CD4-positive, CD25-positive, alpha-beta regulatory T cell (primary cell): Measurements from ENCODE around the gene ABL2. TPM values are rescaled to one million over a fixed set of nuclear protein-coding genes. Genes with fewer than 3 reads are reported as not detected.

ENCODE experiments used
- ATAC-seq, 2 donors: fragments of 150-1000 bp; cut with Tn5 transposase; one replicate each; pipeline ENCODE4 v1.10.0; 2021; ENCODE audit warnings: low read depth in 2 of 2, moderate number of reproducible peaks in 2 of 2, moderate library complexity in 1 of 2
- DNase-seq, 3 donors: peaks; one replicate each; pipeline versions ENCODE4 v3.0.0 to v3.0.0-alpha.2; 2012 to 2022; ENCODE audit warnings: mixed read lengths in 1 of 3
- H3K27ac ChIP-seq: one replicate; pipeline ENCODE4 v1.7.0; 2013; ENCODE audit warnings: mild to moderate bottlenecking, low read length; ENCODE audit not compliant: insufficient read depth, poor library complexity, severe bottlenecking
- H3K27me3 ChIP-seq: one replicate; pipeline ENCODE4 v1.7.0; 2013; ENCODE audit warnings: low read length; ENCODE audit not compliant: control insufficient read depth, insufficient read depth
- H3K36me3 ChIP-seq: one replicate; pipeline ENCODE4 v1.7.0; 2013; ENCODE audit warnings: mild to moderate bottlenecking, low read length, moderate library complexity; ENCODE audit not compliant: control insufficient read depth, insufficient read depth
- H3K4me1 ChIP-seq: 2 replicates; pipeline ENCODE4 v1.7.0; 2013; ENCODE audit warnings: mild to moderate bottlenecking, low read length; ENCODE audit not compliant: insufficient read depth, control insufficient read depth, poor library complexity, severe bottlenecking
- H3K4me3 ChIP-seq: one replicate; pipeline ENCODE4 v1.7.0; 2013; ENCODE audit warnings: low read depth, mild to moderate bottlenecking, low read length, moderate library complexity
- H3K9me3 ChIP-seq, 2 experiments: 1 replicate in 1 of 2; 2 replicates in 1 of 2; pipeline ENCODE4 v1.7.0; 2013; ENCODE audit warnings: low read length in 2 of 2, mild to moderate bottlenecking in 1 of 2, moderate library complexity in 1 of 2; ENCODE audit not compliant: control insufficient read depth in 2 of 2
- H3K27ac Mint-ChIP-seq, 3 donors: one replicate each; pipeline ENCODE4 v1.8.0; 2020 to 2022; ENCODE audit warnings: mild to moderate bottlenecking in 3 of 3, mixed read lengths in 3 of 3, moderate library complexity in 2 of 3
- H3K27me3 Mint-ChIP-seq: one replicate; pipeline ENCODE4 v1.8.0; 2022; ENCODE audit warnings: mild to moderate bottlenecking, mixed read lengths
- H3K36me3 Mint-ChIP-seq: one replicate; pipeline ENCODE4 v1.8.0; 2020; ENCODE audit warnings: mixed read lengths
- H3K4me1 Mint-ChIP-seq, 4 donors: one replicate each; pipeline ENCODE4 v1.8.0; 2020 to 2022; ENCODE audit warnings: mixed read lengths in 4 of 4, mild to moderate bottlenecking in 1 of 4
- H3K4me3 Mint-ChIP-seq, 4 donors: one replicate each; pipeline ENCODE4 v1.8.0; 2020 to 2022; ENCODE audit warnings: mild to moderate bottlenecking in 4 of 4, mixed read lengths in 4 of 4, moderate library complexity in 3 of 4
- H3K9me3 Mint-ChIP-seq, 7 donors: one replicate each; pipeline ENCODE4 v1.8.0; 2020 to 2022; ENCODE audit warnings: mixed read lengths in 7 of 7, mild to moderate bottlenecking in 3 of 7, moderate library complexity in 2 of 7
- polyA plus RNA-seq, 4 donors: library from polyadenylated mRNA; unstranded; fragments of 300-500 nt; fragmentation: Illumina TruSeq; gene quantifications; one replicate each; pipeline ENCODE4 v1.2.3, GENCODE V29; 2021
- total RNA-seq: library from RNA; stranded (reverse); gene quantifications from one replicate; pipeline ENCODE4 v1.2.3, GENCODE V29; 2022

ABL2 gene
- total and polyA plus RNA-seq, 5 donors from 2014 or later: 0.56 to 16.4 (median 1.1) TPM

DNA sequence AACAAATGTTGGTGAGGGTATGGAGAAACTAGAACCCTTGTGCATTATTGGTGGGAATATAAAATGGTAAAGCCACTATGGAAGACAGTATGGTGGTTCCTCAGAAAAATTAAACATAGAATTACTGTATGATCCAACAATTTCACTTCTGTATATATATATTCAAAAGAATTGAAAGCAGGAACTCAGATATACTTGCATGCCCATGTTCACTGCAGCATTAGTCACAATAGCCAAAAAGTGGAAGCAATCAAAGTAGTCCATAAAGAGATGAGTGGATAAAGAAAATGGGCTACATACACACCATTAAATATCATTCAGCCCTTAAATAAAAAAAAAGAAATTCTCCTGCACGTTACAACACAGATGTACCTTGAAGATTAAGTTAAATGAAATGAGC lies 34.1 kb downstream of the ABL2 start:
- Mint-ChIP-seq H3K4me3 (no peak overlapping the region), H3K27me3 (no peaks in the 10 kb centered on the region), H3K9me3 (peaks cover 0 to 1% (median 0%) of the 10 kb centered on the region in 7 donors), H3K36me3 (peaks cover 8% of the 10 kb centered on the region), H3K27ac (no peak overlapping the region), H3K4me1 (peaks cover 10 to 32% (median 16%) of the 10 kb centered on the region in 4 donors)
- H3K4me1 ChIP-seq: peaks cover 2% of the 10 kb centered on the region
- H3K9me3 ChIP-seq: no peaks in the 10 kb centered on the region
- ATAC-seq: no peak
- no peaks in the 10 kb centered on the region for H3K27me3 ChIP-seq
- H3K36me3 ChIP-seq: no peaks in the 10 kb centered on the region
- no peak overlapping the region for H3K27ac ChIP-seq
- DNase-seq: no peak
- H3K4me3 ChIP-seq: no peak overlapping the region

DNA sequence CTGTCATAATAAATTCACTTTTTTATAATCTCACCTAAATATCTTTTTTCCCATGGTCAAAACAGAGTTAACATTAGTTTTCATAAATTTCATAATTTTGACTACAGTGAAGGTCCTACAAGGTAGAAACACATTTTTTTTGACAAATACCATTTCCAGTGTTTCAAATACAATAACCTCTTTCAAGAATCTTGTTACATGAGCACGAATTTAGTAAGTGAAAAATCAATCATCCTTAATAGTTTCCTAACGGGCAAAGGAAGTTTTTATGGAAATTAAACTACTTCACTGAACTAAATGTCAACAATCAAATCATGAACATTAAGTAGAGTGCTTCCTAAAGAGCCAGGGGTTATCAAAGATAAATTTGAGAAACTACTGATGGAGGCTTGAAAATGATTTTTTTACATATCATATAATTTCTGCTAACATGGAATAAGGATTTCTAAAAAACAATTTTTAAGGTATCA lies 35.4 kb downstream of the ABL2 start:
- Mint-ChIP-seq H3K36me3 (peaks cover 12% of the 10 kb centered on the region), H3K27me3 (no peaks in the 10 kb centered on the region), H3K4me3 (no peak overlapping the region), H3K27ac (no peak overlapping the region), H3K4me1 (peaks cover 10 to 32% (median 13%) of the 10 kb centered on the region in 4 donors), H3K9me3 (no peaks in the 10 kb centered on the region)
- no peak for ATAC-seq
- no peaks in the 10 kb centered on the region for H3K27me3 ChIP-seq
- H3K4me1 ChIP-seq: peaks cover 2% of the 10 kb centered on the region
- H3K4me3 ChIP-seq: no peak overlapping the region
- H3K36me3 ChIP-seq: no peaks in the 10 kb centered on the region
- DNase-seq: no peak
- H3K27ac ChIP-seq: no peak overlapping the region
- H3K9me3 ChIP-seq: no peaks in the 10 kb centered on the region

DNA sequence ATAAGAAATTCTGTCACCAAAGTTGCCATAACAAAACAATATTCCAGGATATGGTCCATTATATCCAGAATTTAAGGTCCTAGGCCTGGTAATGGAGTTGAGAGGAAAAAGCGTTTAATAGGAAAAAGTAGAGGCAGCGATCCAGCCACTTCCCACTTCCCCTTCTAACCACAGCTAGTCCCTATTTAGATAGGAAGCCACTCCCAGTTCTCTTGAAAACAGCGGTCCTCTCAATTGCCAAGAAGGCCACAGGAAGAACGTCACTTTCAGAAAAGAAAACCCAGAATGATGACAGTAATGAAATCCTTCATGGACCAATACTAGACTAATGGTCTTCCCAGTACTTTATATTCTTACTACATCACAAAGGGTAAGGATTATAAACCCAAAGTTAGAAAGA lies 38.6 kb downstream of the ABL2 start:
- Mint-ChIP-seq H3K4me3 (no peak overlapping the region), H3K36me3 (peaks cover 13% of the 10 kb centered on the region), H3K27me3 (no peaks in the 10 kb centered on the region), H3K4me1 (peaks cover 3 to 26% (median 14%) of the 10 kb centered on the region in 4 donors), H3K27ac (no peak overlapping the region), H3K9me3 (no peaks in the 10 kb centered on the region)
- peak in 1 of 3 donors; percentile 6 for DNase-seq
- Histone ChIP-seq H3K36me3 (no peaks in the 10 kb centered on the region), H3K4me1 (peaks cover 2% of the 10 kb centered on the region), H3K9me3 (no peaks in the 10 kb centered on the region), H3K4me3 (no peak overlapping the region), H3K27ac (no peak overlapping the region), H3K27me3 (no peaks in the 10 kb centered on the region)
- ATAC-seq: no peak

DNA sequence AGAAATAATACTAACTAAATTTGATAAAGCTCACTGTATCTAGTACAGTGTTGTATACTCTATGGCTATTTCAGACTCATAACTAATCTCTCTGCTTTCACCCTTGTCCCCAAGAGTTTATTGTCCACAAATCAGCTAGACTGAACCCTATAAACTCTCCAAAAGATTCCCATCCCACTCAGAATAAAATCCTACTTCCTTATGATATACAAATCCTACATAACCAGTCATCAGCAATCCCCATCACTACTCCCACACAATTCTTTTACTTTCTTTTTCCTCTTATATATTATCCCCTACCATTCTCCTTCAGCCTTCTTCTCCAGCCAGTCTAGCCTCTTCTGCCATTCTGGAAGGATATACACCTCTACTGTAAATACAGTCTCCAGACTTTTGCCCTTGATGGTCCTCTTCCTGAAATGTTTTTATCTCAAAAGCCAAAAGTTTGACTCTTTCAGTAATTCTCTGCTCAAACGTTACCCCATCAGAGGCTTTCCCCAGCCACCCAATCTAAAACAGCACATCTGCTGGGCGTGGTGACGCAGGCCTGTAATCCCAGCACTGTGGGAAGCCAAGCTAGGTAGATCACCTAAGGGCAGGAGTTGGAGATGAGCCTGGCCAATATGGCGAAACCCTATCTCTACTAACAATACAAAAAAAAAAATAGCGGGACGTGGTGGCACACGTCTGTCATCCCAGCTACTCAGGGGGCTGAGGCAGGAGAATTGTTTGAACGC lies 41.6 kb downstream of the ABL2 start:
- Mint-ChIP-seq H3K27me3 (no peaks in the 10 kb centered on the region), H3K9me3 (no peaks in the 10 kb centered on the region)
- H3K27me3 ChIP-seq: no peaks in the 10 kb centered on the region

DNA sequence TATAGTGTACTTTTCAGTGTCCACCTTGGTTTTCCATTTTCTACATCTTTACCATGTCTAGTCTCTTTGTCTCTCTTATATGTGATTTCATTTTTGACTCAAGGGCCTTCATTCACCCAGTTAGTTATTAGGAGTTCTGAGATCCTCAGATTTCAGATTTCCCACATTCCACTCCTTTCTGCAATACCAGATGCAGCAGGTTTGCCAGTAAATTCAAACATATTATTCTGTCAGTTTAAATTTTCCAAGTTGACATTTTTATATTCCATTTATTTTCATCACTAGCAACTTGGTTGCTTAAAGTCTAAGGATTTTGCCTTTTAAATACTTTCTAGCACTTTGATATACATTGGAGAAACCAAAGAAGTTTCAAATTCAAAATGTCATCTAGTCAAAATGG lies 42.4 kb downstream of the ABL2 start:
- DNase-seq: no peak
- no peaks in the 10 kb centered on the region for H3K9me3 ChIP-seq

More for the DNA sequence above, 41.6 kb downstream of the ABL2 start:
- no peak overlapping the region for H3K4me3 ChIP-seq
- Mint-ChIP-seq H3K4me1 (peaks cover 0 to 21% (median 10%) of the 10 kb centered on the region in 4 donors), H3K27ac (peak overlapping the region in 1 of 3 donors; percentile 4), H3K36me3 (peaks cover 10% of the 10 kb centered on the region), H3K4me3 (no peak overlapping the region)
- H3K36me3 ChIP-seq: no peaks in the 10 kb centered on the region
- H3K4me1 ChIP-seq: peaks cover 2% of the 10 kb centered on the region
- no peak for ATAC-seq
- H3K9me3 ChIP-seq: no peaks in the 10 kb centered on the region
- no peak overlapping the region for H3K27ac ChIP-seq
- no peak for DNase-seq

DNA sequence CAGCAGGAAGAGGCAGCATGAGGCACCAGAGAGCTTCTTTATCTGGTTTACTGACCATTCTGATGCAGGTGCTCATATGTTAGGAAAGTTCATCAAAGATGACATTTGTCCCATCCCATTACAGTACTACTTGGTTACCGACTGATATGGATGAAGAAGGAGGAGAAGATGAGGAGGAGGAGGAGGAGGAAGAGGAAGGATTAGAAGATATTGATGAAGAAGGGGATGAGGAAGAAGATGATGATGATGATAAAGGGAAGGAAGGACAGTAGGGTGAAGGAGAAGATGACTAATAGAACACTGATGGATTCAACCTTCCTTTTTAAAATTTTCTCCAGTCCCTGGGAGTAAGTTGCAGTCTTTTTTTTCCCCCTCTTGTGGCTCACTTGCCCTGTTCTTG lies 45.1 kb downstream of the ABL2 start:
- Histone ChIP-seq H3K27ac (no peak overlapping the region), H3K4me1 (no peaks in the 10 kb centered on the region), H3K9me3 (no peaks in the 10 kb centered on the region), H3K4me3 (no peak overlapping the region), H3K36me3 (no peaks in the 10 kb centered on the region), H3K27me3 (no peaks in the 10 kb centered on the region)
- no peak overlapping the region for H3K4me3 Mint-ChIP-seq
- DNase-seq (no peak), ATAC-seq (no peak)
- peaks cover 9% of the 10 kb centered on the region for H3K36me3 Mint-ChIP-seq
- H3K4me1 Mint-ChIP-seq: peaks cover 8 to 24% (median 11%) of the 10 kb centered on the region in 4 donors
- H3K9me3 Mint-ChIP-seq: no peaks in the 10 kb centered on the region
- H3K27me3 Mint-ChIP-seq: no peaks in the 10 kb centered on the region
- no peak overlapping the region for H3K27ac Mint-ChIP-seq

More for the DNA sequence above, 42.4 kb downstream of the ABL2 start:
- H3K27ac ChIP-seq: no peak overlapping the region
- no peaks in the 10 kb centered on the region for H3K27me3 Mint-ChIP-seq
- peak overlapping the region in 1 of 3 donors; percentile 55 for H3K27ac Mint-ChIP-seq
- H3K4me1 Mint-ChIP-seq: peaks cover 3 to 23% (median 13%) of the 10 kb centered on the region in 4 donors
- no peaks in the 10 kb centered on the region for H3K27me3 ChIP-seq
- H3K4me3 Mint-ChIP-seq: no peak overlapping the region
- H3K4me3 ChIP-seq: no peak overlapping the region
- H3K36me3 Mint-ChIP-seq: peaks cover 10% of the 10 kb centered on the region
- no peaks in the 10 kb centered on the region for H3K9me3 Mint-ChIP-seq
- peaks cover 2% of the 10 kb centered on the region for H3K4me1 ChIP-seq
- H3K36me3 ChIP-seq: no peaks in the 10 kb centered on the region
- ATAC-seq: no peak

DNA sequence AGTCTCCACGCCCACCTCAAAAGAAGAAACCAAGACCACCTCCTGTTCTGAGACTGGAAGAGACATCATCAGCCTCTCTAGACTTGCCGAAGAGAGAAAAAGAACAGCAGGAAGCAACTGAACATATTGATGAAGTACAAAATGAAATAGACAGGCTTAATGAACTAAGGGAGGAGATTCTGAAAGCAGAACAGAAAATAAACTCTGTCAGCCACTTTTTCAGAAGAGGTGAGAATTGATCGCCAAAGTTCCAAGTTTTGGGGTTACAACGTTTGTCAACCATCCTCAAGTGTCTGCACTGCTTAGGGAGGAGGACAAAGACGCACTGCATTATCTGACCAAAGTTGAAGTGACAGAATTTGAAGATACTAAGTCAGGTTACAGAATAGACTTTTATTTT lies 45.6 kb downstream of the ABL2 start:
- Mint-ChIP-seq H3K4me1 (peaks cover 8 to 24% (median 11%) of the 10 kb centered on the region in 4 donors), H3K27ac (no peak overlapping the region), H3K27me3 (no peaks in the 10 kb centered on the region), H3K9me3 (no peaks in the 10 kb centered on the region), H3K36me3 (peaks cover 6% of the 10 kb centered on the region), H3K4me3 (no peak overlapping the region)
- Histone ChIP-seq H3K4me3 (no peak overlapping the region), H3K4me1 (no peaks in the 10 kb centered on the region), H3K9me3 (no peaks in the 10 kb centered on the region), H3K36me3 (no peaks in the 10 kb centered on the region), H3K27ac (no peak overlapping the region), H3K27me3 (no peaks in the 10 kb centered on the region)
- no peak for ATAC-seq
- DNase-seq: no peak

DNA sequence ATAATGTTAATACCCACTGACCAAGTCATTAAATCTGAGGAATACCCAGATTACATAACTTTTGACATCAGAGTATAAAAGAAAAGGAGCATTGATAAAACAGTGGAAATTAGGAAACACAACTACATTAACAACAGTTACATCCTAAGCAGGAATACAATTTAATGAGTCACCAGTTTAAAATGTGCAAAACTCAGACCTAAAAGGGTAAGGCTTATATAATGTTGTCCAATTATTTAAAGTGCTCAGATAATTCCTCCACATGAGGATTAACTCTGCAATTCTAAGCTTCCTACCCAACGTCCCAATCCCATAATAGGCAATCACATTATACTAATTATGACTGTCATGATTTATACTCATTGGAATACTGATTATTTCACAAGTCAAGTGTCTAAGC lies 50.5 kb downstream of the ABL2 start:
- Mint-ChIP-seq H3K4me1 (peaks cover 11 to 15% (median 12%) of the 10 kb centered on the region in 4 donors), H3K4me3 (no peak overlapping the region), H3K27ac (no peak overlapping the region), H3K27me3 (no peaks in the 10 kb centered on the region), H3K9me3 (no peaks in the 10 kb centered on the region), H3K36me3 (no peaks in the 10 kb centered on the region)
- Histone ChIP-seq H3K9me3 (no peaks in the 10 kb centered on the region), H3K27me3 (no peaks in the 10 kb centered on the region), H3K27ac (no peak overlapping the region), H3K4me3 (no peak overlapping the region), H3K4me1 (no peaks in the 10 kb centered on the region), H3K36me3 (no peaks in the 10 kb centered on the region)
- ATAC-seq (no peak), DNase-seq (no peak)
